H1 (cell line): Measurements from ENCODE around the gene KCTD10. TPM values are rescaled to one million over a fixed set of nuclear protein-coding genes. Genes with fewer than 3 reads are reported as not detected.

Experiments used
- ATF3 ChIP-seq: IDR thresholded peaks from 2 replicates; pipeline ENCODE4 v1.6.1; 2011; ENCODE audit warnings: low read depth, mild to moderate bottlenecking, low read length; ENCODE audit not compliant: insufficient read depth
- CBX5 ChIP-seq: fragments of 300-800, 300-1000 bp; sonication (generic); IDR thresholded peaks from 2 replicates; pipeline ENCODE4 v1.7.1; 2016; ENCODE audit warnings: antibody characterized with exemption, low read length, low read depth
- CHD2 ChIP-seq: IDR thresholded peaks from 2 replicates; pipeline ENCODE4 v1.6.1; 2012; ENCODE audit warnings: low read length, improper control_type of control experiment
- CREB1 ChIP-seq: IDR thresholded peaks from 2 replicates; pipeline ENCODE4 v1.6.1; 2012; ENCODE audit warnings: inconsistent platforms
- SP4 ChIP-seq: IDR thresholded peaks from 2 replicates; pipeline ENCODE4 v1.6.1; 2012; ENCODE audit warnings: low read length, inconsistent platforms
- polyA plus RNA-seq, 7 experiments: library from polyadenylated mRNA; depleted of rRNA in 3 of 7; stranded (reverse) in 5 of 7; unstranded in 2 of 7; fragments of >200 nt in 5 of 7; fragments of 200-250 nt in 2 of 7; gene quantifications; 1 replicate in 5 of 7; 2 replicates in 1 of 7; 4 replicates in 1 of 7; pipeline versions ENCODE4 v1.2.1 to v1.2.3, GENCODE V29; 2011 to 2013; ENCODE audit warnings: missing spikeins in 2 of 7, mixed read lengths in 2 of 7
- total RNA-seq: library from RNA; stranded (reverse); fragmentation: NEBNext Ultra II Directional; extraction: Animal tissue kit (Norgen Biotek cat#: 25700); gene quantifications from 2 replicates; pipeline ENCODE4 v1.2.1, GENCODE V29; 2021

KCTD10 gene
- total and polyA plus RNA-seq, 2 of the 8 experiments (the other 6 are each of a cell fraction or from before 2014, with no cell fraction given), result 45.3 to 52.4 TPM

GRCh38 chr12:109479761-109480160 lies 2.7 kb upstream of the KCTD10 start (continued):
- TF ChIP-seq CREB1 (no peak), CHD2 (no peak), CBX5 (no peak), ATF3 (no peak), SP4 (no peak)
